Activated effector memory CD4-positive, alpha-beta T cell treated with anti-CD3 and anti-CD28 coated beads, Interleukin-2, amount 50 U/mL, for 16 hours (primary cell): ENCODE data around the gene SNX19.

Experiments
- DNase-seq: peaks from one replicate; pipeline ENCODE4 v3.0.0-alpha.2; 2020

SNX19 gene

GRCh38 chr11:130906616-130907015, 9.7 kb downstream of the SNX19 start:
- DNase-seq, result no peak

GRCh38 chr11:130905512-130905911, 10.8 kb downstream of the SNX19 start:
- DNase-seq, result no peak

- DNase-seq, result no peak
Observed at GRCh38 chr11:130904380-130904779, 11.9 kb downstream of the SNX19 start.

GRCh38 chr11:130902380-130902779, 13.9 kb downstream of the SNX19 start:
- no peak for DNase-seq

GRCh38 chr11:130899106-130899505, 17.2 kb downstream of the SNX19 start:
- no peak for DNase-seq

- DNase-seq, result no peak
Observed at GRCh38 chr11:130897262-130898182, 18.8 kb downstream of the SNX19 start.

- peak; percentile 88 for DNase-seq
Observed at GRCh38 chr11:130894322-130895025, 21.8 kb downstream of the SNX19 start.

GRCh38 chr11:130892861-130893260, 23.4 kb downstream of the SNX19 start:
- DNase-seq, result no peak

GRCh38 chr11:130891326-130891725, 25.0 kb downstream of the SNX19 start:
- DNase-seq, result no peak

GRCh38 chr11:130890039-130890745, 26.1 kb downstream of the SNX19 start:
- no peak for DNase-seq

- no peak for DNase-seq
Observed at GRCh38 chr11:130888790-130889189, 27.5 kb downstream of the SNX19 start.

GRCh38 chr11:130886704-130887103, 29.6 kb downstream of the SNX19 start:
- DNase-seq, result no peak

GRCh38 chr11:130882138-130882551, 34.1 kb downstream of the SNX19 start:
- DNase-seq, result no peak

GRCh38 chr11:130881475-130882137, 34.7 kb downstream of the SNX19 start:
- no peak for DNase-seq

- no peak for DNase-seq
Observed at GRCh38 chr11:130879836-130880235, 36.4 kb downstream of the SNX19 start.

- no peak for DNase-seq
Observed at GRCh38 chr11:130876931-130877915, 39.1 kb downstream of the SNX19 start.

- no peak for DNase-seq
Observed at GRCh38 chr11:130876100-130876499, 40.2 kb downstream of the SNX19 start.

- no peak for DNase-seq
Observed at GRCh38 chr11:130874955-130875531, 41.2 kb downstream of the SNX19 start.

- DNase-seq, result no peak
Observed at GRCh38 chr11:130874396-130874795, 41.9 kb downstream of the SNX19 start.

GRCh38 chr11:130873761-130874160, 42.5 kb downstream of the SNX19 start:
- no peak for DNase-seq

GRCh38 chr11:130872981-130873380, 43.3 kb downstream of the SNX19 start:
- DNase-seq, result no peak
